HG02623 (cell line): ENCODE data around the gene PARD3.

Experiments
- ATAC-seq: cut with Tn5 transposase; IDR thresholded peaks from one replicate; pipeline ENCODE4 v1.9.1; 2021; ENCODE audit warnings: moderate library complexity; ENCODE audit not compliant: unreplicated experiment

PARD3 gene

DNA sequence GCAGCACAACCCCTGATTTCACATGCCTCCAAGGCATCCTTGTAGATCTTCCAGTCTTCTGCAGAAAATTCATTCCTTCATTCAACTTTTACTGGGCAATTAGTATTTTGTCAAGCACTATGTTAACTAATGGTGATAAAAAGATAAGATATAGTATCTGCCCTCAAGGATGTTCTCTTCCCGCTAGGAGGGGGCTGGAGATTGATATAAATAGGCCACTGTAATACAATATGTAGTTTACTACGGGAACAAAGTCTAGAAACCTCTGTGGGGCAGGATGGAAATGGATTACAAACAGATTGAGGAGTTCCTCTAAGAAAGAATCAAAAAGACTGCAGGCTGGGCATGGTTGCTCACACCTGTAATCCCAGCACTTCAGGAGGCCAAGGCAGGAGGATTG, 10.3 kb upstream of the PARD3 start:
- ATAC-seq = no peak

DNA sequence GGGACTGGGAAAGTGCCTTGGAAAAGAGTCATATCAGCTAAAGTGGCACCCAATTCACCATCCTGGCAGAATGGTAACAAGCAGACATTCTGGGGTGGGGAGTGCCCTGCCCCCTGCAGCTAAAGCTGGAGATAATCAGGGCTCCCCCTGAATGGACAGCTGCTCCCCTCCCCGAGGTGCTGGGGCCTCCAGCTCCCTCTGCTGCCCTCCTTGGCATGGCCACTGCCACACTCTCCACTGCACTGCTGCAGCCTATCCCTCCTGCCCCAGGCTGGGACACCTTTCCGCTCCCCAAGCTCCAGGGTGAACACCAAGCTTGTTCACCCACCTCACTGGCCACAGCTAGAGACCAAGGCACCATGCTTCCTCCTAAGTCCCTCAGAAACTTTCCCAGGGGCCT, 9.8 kb upstream of the PARD3 start:
- ATAC-seq = no peak

DNA sequence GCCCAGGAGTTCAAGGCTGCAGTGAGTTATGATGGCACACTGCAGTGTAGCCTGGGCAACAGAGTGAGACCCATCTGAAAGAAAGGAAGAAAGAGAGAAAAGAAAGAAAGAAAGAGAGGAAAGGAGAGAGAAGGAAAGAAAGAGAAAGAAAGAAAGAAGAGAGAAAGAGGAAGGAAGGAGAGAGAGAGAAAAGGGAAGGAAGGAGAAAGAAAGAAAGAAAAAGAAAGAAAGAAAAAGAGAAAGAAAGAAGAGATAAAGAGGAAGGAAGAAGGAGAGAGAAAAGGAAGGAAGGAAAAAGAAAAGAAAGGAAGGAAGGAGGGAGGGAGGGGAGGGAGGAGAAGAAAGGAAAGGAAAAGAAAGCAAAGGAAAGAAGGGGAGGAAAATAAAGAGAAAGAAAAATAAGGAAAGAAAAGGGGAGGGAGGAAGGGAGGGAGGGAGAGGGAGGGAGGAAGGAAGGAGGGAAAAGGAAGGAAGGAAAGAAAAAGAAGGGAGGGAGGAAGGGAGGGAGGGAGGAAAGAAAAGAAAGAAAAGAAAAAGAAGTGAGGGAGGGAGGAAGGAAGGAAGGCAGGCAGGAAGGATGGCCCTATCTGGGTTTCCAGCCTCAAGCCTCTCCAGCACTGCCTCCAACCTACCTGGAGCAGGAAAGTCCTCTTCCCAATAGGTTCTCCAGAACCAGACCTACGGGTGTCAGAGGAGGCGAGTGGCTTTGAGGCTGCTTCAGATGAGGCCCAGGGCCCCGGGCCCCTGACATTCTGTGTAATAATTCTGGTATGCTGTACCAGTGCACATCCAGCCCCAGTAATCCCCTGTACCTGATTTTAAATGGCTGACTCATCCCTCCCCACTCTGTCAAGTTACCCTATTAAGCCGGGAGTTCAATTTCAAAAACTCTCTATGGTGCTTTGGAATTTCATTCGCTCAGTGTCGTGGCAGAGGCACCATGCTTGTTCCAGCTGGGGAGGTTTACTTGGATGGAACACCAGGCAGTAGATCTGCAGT, 6.8 kb upstream of the PARD3 start:
- ATAC-seq = no peak

DNA sequence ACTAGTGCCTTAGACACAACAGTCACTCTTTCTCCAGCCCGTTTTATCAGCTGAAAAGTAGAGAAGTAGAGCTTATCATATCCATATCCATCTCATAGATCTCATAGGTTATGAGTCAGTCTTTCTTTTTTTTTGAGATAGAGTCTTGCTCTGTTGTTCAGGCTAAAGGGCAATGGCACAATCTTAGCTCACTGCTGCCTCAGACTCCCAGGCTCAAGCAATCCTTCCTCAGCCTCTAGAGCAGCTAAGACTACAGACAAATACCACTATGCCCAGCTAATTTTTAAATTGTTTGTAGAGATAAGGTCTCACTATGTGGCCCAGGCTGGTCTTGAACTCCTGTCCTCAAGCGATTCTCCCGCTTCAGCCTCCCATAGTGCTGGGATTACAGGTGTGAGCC, 2.5 kb upstream of the PARD3 start:
- ATAC-seq = no peak

DNA sequence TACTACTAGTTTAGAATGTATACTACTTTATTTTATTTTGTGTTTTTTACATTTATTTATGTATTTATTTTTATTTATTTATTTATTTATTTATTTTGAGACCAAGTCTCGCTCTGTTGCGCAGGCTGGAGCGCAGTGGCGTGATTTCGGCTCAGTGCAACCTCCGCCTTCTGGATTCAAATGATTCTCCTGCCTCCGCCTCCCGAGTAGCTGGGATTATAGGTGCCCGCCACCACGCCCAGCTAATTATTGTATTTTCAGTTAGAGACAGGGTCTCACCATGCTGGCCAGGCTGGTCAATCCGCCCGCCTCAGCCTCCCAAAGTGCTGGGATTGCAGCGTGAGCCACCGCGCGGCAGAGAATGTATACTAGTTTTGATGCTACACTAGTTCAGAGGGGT, 2.0 kb upstream of the PARD3 start:
- ATAC-seq = no peak

DNA sequence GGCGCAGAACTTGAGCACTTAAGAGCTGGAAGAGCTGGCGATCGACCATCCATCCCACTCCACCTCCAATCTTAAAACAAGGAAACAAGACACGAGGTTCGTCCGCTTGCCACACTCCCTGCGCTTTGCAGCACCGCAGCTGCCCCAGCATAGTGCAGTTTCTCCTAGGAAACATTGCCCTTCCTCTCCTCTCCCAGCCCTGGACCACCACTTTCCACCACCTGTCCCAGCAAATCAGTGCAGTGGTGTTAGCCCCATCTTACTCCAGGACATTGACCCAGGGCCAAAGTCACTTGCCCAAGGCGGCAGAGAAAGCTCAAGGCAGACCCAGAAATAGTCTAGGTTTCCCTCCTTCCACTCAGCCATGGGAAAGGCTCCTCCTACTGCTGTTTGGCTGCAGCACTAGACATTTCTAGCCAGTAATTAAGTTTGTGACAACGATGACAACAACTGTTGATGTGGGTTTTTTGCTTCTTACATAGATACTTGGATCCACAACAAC, 1.5 kb upstream of the PARD3 start:
- ATAC-seq = no peak

DNA sequence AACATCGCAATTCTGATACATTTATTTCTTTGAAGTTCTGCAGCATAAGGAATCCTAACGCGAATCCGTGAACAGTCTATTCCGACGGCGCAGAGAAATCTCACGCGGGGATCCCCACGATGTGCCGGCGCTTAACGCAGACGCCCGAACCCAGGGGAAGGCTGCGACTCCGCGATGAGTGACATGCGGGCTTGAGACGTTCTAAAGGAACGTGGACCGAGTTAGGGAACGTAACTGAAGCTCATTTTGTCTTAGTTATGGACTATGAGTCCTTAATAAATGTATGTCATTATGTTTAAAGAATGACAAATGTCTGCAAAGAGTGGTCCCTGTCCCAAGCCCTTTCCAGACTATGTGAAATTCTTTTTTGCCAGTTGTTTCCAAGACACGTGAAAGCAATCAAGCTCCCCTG, 995 bp upstream of the PARD3 start:
- no peak for ATAC-seq

DNA sequence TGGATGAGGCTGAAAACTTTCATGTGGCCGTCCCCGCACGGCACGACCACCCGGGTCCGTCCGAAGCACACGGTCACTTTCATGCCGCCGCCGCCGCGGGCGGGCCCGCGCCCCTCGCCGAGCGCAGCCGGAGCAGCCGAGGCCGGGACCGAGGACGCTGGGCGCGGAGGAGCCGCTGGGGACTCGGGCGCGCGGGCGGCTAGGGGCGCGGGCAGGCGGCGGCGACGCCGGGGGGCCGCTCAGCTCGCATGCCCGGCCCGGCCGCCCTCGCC, 247 bp downstream of the PARD3 start:
- ATAC-seq = no peak

DNA sequence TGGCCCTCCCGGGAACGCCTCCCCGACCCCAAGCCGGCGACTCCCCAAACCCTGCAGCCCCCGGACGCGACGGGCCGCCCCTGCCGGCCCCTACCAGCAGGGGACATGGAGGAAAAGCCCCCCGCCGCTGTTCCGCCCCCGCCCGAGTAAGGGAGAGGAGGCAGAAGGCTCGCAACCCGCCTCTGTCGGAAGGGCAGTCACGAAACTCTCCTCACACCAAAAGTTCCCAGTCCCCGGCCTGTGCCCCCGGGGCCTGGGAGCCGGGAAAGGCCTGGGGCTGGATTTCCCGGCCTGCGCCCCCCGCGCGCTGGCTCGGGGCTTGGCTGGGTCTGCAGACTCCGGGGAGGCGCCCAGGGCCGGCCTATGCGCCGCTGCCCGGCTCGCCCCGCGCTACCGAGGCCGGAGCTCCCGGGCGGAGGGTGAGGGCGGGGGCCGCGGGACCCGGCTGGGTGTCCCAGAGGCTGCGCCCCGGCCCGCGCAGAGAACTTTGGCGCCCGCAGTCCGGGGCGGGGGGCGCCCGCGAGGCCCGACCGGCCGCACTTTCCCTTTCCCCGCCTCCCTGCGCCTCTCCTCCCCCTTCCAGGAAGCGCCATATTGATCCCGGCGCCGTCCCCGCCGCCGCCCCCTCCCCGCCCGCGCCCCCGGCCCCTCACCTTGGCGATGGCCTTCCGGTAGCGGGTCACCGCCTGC, 728 bp downstream of the PARD3 start:
- peak; percentile 27 for ATAC-seq

DNA sequence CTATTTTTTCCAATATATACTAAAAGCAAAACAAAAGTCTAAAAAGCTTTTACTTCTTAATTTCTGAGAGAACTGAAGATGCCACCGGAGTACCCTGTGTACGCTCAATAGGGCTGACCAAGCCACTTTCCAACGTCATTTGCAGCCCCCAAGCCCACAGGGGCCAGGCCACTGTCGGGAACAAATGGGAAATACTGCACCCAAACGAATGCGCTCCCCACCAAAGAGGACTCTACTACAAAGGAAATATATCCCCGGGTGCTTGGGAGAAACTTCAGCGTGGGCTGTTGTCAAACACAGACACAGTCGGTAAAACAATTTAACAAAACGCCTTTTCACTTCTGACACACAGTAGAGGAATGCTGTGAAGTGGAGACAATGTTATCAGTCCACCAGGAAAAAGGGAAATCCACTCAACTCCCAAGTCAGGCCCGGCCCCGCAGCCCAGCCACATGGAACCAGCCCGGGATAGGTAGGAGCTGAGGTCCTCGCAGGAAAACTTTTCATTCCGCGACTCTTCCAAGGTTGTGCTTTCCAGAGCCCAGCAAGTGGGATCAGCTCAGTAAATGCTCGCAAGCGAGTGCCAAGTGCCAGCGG, 1.4 kb downstream of the PARD3 start:
- no peak for ATAC-seq

DNA sequence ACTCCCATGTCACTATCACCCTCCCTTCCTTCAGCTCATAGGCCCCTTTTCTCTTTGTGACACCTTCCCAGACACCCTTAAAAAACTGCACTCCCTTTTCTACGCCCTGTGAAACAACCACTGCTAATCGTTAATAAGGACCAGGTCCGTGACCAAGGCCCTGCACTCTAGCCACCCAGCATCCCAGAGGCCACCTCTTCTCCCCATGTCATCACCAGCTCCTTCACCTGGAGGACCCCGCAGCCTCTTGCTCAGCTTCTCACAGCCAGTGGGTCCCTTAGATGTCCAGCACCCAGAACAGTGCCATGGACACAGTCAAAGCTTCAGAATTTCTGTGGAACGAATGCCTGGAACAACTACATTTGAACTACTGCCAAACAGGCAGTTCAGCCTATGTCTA, 2.3 kb downstream of the PARD3 start:
- no peak for ATAC-seq

DNA sequence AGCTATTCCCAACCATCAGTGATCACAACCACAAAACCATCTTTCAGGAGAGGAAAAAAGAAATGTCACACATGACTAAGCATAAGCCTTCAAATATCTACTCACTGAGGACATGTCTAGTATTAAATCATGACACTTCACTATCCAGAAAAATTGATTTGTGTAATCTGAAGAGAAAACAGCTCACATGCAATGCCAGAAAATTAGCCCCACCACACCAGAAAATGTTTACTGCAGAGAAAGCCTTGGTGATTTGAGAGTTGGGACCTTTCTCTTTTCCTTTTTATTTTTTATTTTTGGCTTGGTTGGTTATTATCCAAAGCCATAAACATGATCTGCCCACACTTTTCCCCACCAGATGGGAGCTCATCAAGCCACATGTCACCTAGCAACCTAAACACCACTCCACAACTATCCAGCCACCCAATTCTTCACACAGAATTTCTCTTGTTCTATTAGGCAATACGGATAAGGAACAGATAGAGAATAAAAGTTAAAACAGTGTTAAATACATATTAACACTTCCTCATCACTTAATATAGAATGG, 3.1 kb downstream of the PARD3 start:
- no peak for ATAC-seq

DNA sequence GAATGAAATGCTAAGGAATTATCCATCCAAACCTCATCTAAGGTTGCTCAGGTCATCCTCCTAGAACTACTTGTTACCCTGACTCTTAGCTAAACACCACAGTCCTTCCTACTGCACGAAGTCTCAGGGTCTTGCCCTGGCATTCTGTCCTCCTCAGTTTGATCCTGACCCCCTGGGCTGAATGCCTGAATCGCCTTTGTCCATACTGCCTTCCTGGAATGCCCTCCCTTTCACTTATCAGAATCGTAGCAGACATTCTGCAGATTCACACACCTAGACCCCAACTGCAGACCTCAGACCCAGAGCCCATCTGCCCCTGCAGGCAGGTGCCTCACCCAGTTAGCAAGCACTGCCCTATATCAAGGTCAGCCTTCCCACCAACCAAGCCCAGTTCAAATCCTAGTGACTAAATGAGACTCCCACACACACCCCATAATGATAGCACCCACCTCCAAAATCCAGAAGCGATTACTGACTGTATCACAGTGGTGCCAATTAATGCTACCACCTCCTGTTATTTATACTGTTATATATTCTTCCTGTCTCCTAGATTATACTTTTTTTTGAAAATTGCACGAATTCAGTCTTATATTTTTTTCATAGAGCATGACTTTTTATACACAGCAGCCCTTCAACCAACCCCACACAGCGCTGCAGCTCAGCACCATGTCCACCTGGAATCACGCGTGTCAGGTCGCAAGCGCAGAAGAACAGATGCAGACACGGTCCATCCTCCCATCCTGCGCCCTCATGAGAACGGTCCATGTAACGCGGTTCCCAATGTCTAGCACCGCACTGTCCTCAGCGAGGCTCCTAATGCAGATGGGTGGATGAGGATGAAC, 3.7 kb downstream of the PARD3 start:
- ATAC-seq = no peak

DNA sequence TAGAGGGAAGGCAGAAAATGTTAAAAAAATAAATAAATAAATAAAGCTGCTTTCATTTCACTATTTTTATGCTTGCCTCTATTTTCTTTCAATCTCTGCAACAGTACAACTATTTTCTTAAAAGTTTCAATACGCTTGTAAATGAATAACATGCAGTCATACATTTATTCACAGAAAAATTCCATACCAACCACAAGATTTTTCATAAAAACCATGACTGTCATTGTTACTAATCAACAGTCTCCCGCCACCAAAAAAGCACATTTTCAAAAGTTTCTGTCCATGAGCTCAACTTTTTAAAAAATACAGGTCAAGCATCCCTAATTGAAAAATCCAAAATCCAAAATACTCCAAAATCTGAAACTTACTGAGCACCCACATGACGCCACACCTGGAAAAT, 5.3 kb downstream of the PARD3 start:
- ATAC-seq = peak; percentile 7

DNA sequence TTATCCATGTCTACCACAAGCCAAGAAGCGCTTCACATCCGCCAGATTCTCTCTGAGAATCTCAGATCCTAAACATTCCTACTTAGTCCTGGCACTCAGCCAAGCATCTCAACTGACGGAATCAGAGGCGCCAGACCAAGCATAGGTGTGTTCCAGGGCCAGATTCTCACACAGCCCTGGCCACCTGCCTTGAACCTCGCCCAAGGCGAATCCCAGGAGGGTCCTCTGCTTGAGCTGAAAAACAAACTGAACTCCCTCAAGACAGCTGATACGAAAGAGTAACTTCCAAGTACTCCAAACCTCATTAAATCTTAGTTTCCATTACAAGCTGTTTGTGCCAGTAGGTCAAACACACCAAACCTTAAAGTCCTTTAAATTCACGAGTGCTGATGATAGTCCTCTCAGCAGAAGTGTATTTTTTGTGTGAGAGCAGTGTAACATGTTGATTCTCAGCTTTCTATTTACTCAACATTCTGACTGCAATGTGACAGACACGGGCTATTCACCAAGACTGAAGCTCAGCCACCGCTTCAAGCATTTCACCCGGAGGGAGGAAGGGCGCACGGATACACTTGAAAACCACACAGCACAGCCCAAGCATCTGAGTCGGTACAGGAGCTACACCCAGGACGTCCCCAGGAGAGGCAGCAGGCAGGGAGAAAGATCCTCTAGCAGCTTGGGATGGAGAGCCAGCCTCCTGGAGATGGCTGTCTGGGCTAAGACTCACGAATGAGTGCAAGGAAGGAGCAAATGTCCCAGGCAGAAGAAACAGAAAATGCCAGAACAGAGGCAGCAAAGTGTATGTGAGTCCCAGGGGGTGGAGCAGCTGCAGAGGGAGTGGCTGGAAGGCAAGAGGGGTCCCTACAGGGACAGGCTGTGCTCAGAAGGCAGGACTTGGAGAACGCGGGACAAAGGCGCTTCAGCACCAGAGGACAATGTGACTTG, 6.0 kb downstream of the PARD3 start:
- ATAC-seq = peak; percentile 55

DNA sequence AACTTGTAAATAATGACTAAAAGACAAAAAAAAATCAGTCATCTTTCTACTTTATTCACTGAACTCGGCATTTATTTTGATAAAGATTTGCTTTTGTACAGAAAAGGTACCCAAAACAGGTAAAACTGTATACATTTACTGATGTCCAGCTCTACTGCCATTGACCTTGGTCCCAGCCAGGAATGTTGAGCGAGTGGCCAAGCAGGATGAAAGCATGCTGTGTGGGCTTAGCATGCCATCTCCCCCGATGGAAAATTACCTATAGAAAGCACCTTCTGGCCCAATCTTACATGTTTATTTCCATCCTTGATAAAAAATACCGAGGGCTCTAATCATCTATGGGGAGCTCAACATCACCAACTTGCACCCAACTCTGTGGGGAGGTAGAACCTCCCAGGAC, 6.8 kb downstream of the PARD3 start:
- no peak for ATAC-seq

DNA sequence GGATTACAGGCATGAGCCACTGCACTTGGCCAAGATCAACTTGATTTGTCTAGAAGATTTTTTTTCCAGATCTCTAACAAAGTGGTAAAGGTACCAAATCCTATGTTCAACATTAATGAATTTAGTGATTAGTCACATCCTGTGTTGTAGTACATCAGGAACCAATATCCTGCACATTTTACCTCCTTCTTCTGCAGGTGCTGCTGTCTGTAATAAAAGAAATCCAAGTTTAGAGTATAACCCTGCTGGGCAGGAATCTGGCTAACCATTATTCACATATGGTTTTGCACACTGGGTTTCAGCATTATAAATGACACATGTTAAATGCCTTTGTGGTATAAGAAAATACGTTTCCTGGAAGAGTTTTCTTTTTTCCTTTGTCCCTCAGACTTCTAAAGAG, 10.8 kb downstream of the PARD3 start:
- ATAC-seq = no peak

DNA sequence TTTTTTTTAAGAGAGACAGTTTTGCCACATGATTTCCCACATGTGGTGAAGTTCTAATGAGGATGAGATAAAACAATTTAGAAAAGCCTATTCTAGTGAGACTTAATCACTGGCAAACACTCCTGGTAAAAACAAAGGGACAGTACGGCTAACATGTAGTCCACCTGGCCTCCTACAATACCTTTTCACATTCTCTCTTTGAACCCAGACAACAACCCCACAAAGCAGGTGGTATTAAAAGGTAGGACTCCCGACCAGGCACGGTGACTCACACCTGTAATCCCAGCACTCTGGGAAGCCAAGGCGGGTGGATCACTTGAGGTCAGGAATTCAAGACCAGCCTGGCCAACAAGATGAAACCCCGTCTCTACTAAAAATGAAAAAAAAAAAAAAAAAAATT, 12.4 kb downstream of the PARD3 start:
- ATAC-seq = no peak

DNA sequence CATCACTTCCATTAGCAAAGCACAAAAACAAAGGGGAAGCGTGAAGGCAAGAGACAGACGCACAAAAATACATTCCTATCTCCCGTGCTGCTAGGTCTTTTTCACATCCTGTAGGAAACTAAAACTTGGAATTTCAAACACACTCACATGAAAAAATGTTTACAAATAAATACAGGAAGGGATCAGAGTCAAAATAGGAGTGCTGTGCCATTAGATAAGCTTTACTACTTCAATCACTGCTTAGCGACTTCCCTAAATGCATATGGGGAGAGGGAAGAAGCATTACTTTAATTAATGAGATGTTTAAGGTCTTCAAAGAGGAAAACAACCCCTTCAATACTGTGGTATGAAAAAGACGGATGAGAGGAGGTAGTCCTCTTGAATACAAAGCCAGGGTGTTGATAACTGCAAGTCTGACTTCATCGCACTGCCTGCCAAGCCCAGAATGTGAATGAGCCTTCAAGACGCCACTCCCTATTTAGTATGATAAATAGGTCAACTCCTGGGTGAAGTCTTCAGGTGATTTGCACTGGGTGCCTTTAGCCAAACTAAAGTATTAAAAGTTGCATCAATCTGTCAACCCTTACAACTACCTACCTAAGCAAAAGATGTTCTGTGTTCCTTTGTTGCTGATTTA, 13.9 kb downstream of the PARD3 start:
- ATAC-seq = no peak
